GM18870 (cell line): Measurements from ENCODE around the gene ZNF507.
A peak's percentile ranks its signal among the peaks of the same experiment; 100 is the strongest.
"Not testable (repeated sequence)": the region's sequence is repeated elsewhere in the genome, so short reads cannot be mapped to it uniquely, and the experiment has no call there.

Experiments used
- ATAC-seq: cut with Tn5 transposase; IDR thresholded peaks from one replicate; pipeline ENCODE4 v1.9.1; 2021; ENCODE audit warnings: moderate library complexity; ENCODE audit not compliant: unreplicated experiment

Gene ZNF507

DNA sequence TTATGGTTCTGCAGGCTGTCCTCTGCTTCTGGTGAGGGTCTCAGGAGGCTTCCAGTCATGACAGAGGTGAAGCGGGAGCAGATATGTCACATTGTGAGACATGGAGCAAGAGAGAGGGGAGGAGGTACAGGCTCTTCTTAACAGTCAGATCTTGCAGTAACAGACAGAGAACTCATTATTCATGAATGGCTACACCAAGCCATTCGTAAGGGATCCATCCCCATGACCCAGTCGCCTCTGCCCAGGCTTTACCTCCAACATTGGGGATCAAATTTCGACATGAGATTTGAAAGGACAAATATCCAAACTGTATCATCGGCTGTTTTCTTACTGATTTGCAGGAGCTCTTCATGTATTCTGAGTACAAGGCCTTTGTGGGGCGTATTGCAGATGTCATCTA, 21.7 kb downstream of the ZNF507 start:
- ATAC-seq, result no peak

DNA sequence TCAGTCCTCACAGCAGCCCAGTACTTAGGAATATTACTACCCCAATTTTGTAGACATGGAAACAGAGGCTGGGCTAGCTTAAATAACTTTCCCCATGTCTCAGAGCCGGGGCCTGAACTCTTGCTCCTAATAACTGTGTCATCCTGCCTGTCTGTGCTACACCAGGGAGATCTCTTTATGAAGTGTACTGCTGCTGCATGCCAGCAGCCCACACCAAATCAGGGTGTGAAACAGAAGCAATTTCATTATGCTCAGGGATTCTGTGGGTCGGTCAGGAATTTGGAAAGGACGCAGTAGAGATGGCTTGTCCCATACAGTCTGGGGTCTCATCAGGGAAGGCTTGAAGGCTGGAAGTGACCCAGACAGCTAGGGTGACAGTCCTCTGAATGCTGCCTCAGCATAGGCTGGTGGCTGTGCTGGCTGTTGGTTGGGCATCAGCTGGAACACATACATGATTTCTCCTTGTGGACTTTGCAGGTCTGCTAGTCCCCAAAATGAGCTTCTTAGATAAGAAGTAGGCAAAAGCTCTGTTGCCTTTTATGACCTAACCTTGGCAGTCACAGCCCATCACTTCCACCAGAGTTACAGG, 22.6 kb downstream of the ZNF507 start:
- ATAC-seq, result no peak

DNA sequence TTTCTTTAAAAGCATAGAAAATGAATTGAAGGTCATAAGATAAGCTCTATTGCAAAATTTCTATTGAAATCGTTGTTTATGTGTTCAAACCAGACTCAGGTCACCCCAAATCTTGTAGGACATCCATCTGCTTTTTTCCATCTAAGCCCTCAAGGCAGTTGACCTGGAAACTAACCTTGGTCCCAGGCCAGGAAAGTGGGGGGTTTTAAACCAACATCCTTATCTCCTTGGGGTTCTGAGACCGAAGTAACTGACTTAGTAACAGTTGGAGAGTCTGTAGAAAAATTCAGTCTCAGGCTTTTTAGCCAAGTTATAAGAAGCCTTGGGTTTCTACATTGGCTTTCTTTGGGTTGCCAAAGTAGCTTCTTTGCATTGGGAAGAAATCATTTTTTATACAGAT, 23.4 kb downstream of the ZNF507 start:
- no peak for ATAC-seq

DNA sequence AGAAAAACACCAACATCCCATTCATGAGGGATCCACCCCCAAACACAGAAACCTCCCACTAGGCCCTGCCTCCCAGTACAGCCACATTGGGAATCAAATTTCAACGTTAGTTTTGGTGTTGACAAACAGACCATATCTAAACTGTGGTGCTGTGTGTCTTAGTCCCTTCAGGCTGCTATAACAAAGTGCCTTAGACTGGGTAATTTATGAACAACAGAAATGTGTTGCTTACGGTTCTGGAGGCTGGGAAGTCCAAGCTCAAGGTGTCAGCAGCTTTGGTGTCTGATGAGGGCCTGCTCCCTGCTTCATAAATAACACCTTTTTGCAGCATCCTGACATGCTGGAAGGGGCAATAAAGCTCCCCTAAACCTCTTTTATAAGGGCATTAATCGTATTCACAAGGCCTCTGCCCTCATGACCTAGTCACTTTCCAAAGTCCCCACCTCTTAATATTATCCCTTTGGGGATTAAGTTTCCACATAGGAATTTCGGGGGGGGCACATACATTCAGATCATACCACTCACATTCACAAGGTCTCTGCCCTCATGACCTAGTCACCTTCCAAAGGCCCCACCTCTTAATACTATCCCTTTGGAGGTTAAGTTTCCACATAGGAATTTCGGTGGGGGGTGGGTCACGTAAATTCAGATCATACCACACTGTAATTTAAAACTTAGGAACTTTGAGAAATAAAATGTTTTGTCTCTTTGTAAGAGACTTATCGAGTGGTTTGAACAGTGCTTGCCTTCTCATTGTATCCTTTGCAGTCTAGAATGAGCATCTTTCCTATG, 27.5 kb downstream of the ZNF507 start:
- no peak for ATAC-seq

DNA sequence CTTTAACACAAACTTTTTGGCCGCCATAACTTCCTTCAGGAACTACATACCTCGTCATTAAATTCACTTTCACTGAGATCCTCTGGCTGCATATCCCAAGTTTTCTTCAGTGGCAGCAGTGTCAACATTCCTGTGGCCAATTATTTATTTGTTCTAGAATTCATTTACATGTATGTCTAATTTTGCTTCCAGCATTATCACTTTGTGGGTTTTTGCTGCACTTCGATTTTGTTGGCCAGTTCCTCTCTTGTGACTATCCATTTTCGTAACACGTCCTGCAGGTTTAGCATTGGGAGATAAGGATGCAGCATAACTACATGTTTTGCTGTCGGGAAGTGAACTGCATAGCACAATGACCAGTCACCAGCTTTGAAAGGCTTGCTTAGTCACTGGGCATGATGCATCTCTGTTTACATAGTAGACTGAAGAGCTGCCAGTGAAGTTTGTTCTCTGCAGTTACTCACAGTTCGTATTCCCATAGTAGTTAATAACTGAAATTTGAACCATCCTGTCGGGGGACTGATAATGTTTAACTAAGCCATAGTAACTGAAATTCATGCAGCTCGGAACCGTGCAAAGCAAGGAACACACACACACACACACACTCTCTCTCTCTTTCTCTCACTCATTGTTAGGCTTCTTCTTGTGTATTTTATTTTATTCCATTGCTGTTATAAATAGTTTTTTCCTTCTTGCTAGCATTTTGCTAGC, 28.3 kb downstream of the ZNF507 start:
- no peak for ATAC-seq

DNA sequence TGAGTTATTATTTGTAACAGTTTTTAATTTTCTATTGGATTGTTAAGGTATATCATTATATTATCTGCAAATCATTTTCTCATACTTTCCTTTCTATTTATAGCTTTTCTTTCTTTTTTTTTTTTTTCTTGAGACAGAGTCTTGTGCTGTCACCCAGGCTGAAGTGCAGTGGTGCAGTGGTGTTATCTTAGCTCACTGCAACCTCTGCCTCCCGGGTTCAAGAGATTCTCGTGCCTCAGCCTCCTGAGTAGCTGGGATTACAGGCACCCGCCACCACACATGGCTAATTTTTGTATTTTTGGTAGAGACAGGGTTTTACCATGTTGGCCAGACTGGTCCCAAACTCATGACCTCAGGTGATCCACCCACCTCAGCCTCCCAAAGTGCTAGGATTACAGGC, 29.0 kb downstream of the ZNF507 start:
- ATAC-seq, result not testable (repeated sequence)

DNA sequence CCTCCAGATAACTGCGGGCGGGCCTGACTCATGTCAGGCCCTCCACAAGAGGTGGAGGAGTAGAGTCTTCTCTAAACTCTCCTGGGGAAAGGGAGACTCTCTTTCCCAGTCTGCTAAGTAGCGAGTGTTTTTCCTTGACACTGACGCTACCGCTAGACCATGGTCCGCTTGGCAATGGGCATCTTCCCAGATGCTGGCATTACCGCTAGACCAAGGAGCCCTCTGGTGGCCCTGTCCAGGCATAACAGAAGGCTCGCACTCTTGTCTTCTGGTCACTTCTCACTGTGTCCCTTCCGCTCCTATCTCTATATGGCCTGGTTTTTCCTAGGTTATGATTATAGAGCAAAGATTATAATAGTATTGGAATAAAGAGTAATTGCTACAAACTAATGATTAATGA, 31.7 kb downstream of the ZNF507 start:
- ATAC-seq, result not testable (repeated sequence)

DNA sequence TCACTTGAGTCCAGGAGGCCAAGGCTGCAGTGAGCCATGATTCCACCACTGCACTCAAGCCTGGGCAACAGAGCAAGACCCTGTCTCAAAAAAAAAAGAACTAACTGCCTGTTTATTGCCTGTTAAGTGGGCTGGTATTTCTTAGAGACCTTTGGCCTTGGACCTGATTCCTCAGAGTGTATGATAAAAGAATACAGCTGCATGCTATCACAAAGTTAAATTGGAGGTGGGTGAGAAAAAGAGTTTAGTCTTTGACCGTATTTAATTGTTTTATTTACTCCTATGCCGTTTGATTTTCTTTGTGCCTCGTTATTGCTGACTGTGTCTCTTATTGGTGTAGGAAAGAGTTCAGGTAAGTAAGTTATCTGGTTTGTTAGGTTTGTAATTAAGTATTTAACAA, 34.9 kb downstream of the ZNF507 start:
- ATAC-seq, result no peak

DNA sequence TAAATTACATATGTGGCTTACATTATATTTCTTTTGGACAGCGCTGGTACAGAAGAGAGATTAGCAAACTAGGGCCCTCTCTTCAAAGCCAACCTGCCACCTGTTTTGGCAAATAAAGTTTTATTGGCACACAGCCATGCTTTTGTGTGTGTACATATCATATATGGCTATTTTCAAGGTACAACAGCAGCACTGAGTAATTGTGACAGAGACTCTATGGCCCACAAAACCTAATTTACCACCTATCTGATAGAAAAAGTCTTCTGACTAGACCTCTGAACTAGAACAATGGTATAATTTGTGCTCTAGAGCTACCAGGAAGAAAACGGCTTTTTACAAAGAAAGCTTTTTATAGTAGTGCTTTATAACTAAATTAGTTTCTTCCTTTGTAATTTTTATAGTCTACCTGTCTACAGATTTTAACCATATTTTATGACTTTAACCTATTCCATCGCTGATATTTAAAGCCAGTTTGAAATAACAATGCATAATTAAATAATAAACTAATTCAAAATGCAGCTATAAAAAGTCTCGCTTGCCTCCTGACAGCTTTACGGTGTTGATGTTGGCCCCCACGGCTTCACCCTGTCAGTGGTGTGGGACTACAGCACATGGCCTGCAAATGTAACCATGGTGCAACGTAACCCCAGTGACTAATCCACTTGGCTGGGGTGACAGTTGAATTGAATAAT, 42.4 kb downstream of the ZNF507 start:
- no peak for ATAC-seq

DNA sequence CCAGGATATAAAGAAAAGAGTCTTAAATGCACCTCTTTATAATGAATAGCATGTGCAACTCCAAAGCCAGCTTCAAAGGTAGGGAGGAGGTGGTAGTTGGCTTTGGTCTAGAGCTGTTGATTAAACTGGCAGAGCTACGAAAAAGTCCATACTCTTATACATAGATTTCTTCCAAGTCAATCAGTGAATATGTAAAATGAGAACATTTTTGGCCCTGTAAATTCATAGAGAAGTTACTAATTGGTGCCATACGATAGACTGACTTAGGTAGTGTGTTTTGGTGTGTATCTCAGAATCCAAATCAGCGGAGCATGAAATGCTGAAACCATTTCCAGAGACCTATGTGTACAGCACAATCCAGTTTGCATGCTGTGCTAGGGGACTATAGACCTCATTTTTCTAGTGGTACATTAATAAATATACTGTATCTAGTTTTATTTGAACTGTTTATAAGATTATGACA, 43.0 kb downstream of the ZNF507 start:
- no peak for ATAC-seq

DNA sequence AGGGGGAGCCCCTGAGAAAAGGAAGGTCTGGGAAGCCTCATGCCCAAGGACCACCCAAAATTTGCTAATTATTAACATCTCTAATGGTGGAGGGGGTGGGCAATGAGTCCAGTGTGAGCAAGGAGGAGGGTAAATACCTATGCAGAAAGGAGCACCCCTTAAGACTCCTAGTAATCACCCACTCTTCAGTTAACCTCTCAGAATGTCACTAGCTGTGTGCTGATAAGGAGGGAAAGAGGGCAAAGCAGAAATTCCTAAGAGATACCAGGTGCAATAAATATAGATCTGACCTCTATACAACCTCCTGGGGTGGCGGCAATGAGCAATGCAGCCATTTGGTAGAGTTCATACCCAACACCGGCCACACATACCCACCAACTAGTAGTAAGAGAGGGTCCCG, 47.5 kb downstream of the ZNF507 start:
- ATAC-seq, result no peak

DNA sequence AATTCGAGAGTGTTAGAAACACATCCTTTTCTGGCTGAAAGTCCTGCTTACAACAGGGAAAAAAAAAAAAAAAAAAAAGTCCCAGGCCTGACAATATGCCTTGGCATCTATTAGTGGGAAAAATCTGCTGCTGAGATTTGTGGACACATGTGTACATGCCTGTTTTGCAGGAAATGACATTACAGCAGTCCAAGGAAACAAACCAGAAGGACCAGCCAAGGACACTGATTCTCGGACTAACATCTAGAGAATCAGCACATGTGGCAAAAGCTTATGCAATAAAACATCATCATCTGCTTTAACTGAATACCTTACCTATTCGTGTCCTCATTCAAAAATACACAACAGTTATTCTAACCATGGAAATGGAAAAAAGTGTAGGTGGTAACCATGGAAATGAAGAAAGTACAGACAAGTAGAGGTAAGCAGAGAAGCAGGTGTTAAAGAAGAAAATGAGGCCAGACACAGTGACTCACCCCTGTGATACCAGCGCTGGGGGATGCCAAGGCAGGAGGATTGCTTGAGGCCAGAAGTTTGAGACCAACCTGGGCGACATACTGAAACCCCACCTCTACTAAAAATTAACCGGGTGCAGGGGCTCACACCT, 50.7 kb downstream of the ZNF507 start:
- ATAC-seq, result no peak

DNA sequence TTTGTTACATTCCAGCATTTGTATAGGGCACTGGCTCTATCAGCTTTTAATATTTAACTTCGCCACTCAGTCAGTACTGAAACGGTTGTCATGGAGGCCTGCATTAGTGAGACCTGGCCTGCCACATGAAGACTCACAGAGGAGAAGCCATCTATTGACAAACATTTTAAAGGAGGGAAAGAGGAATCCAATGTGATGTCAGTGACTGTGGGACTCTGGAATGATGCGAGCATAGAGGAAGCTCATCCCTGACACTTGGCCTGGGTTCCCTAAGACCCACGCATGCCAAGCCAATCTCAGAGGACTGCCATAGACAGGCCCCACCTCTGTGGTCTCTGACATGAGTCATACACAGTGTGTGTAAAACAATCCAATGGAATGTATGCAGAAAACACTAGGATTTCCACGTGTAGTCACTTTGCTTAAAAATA, 52.3 kb downstream of the ZNF507 start:
- no peak for ATAC-seq

DNA sequence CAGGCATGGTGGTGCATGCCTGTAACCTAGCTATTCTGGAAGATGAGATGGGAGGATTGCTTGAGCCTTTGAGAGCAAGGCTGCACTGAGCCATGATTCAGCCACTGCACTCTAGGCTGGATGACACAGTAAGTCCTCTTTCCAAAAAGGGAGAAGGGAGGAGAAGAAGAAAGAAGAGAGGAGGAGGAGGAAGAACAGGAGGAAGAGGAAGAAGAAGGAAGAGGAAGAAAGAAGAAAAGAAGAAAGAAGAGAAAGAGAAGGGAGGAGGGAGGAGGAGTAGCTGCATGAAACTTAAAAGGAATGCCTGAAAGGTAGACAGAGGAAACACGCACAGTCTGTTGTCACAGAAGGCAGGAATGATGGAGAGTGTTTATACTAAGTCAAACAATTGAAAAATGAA, 56.6 kb downstream of the ZNF507 start:
- ATAC-seq, result no peak

DNA sequence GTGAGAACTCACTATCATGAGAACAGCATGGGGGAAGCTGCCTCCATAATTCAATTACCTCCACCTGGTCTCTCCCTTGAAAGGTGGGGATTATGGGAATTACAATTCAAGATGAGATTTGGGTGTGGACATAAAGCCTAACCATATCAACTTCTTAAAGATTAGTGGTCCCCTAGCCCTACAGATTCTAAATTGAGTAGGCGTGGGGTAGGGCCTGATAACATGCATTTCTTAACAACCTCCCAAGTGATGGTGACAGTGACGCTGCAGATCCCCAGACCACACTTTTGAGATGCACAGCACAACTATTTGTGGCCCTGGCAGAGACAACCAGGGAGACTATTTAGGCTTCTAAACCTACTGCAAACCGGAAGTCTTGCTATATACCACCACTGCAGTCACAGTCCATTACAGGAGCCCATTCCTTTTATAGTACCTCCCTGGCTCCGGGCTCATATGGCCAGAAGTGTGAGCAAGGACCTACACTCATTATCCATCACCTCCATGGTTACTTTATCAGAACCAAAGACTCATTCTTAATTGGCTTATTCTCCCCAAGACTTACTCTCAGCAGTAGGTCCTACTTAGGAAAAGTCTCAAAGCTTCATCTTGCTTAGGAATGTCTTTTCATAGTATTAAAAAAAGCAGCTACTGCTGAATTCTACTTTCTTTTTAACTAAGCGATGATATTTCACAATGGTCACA, 58.0 kb downstream of the ZNF507 start:
- no peak for ATAC-seq

DNA sequence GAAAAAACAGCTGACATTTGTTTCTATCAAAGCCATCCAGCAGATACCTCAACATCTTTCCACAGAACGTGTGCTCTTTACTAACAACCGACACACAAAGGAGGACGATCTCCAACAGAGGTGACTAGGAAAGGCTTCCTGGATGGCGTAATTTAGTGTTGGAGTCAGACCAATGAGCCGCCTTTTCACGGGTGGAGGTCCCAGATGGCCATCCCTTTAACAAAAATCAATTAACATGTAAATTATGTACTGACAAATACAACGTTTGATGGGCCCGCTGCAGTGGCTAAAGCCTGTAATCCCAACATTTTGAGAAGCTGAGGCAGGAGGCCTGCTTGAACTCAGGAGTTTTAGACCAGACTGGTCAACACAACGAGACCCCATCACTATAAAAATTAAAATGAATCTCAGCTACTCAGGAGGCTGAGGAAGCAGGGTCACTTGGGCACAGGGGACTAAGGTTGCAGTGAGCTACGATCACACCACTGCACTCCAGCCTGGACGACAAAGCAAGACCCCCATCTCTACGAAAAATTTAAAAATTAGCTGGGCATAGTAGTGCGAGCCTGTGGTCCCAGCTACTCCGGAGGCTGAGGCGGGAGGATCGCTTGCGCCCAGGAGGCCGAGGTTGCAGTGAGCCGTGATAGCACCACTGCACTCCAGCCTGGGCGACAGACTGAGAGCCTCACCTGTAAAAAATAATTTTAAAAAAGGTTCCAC, 59.0 kb downstream of the ZNF507 start:
- no peak for ATAC-seq

DNA sequence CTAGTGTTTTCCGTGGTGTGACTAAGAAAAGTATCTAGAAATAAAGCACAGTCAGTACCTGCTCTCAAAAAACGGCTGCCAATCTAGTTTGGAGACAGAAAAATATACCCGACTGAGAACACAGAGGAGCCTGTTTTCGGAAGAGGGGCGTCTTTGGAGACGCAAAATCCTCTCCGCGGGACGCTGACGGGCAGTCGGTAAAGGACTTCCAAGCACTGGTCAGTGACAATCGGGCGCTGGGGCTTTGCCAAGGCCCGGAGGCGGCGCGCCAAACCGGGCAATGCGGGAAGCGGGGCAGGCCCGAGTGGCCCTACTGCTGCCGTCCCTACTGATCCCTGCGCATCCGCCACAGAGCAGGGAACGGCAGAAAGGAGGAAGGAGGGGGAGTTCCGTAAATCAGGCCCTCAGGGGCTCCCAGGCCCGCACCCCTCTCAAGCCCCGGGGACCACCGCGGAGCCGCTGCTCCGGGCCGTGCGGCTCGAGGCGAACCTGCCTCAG, 59.6 kb downstream of the ZNF507 start:
- ATAC-seq, result peak; percentile 18

DNA sequence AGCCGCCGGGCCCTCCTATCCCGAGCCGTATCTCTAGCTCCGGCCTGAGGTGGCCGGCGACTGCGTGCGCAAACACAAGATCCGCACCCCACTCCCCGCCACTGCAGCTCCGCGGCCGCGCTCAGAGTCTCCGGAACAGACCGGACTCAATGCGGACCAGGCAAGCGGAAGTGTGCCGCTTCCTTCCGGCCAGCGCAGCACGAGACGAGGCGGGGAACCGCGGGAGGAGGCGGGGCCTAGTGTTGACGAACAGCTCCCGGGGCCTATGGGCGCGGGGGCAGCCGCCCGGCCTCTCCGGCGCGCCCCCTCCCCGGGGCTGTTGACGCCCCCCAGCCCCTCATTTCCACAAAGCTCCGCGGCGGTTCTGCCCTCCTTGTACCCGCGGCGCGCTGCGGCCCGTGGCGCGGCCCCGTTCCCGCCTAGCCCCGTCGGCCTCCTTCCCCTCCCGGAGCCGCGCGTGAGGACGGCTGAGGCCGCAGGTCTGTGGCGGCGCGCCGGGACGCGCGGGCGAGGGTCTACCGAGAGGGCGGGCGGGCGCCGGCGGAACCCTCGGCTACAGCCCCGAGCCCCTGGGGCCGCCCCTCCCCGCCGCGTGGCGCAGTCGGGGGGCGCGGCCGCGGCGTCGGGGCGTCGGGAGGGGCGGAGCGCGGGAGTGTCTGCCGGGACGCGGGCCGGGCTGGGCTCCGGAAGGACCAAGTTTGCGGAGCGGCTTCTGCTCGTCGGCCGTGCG, 60.2 kb downstream of the ZNF507 start, which contains the start of gene DPY19L3:
Gene DPY19L3 (plus strand): TSS at position 340 of the 730 bp plus-strand sequence. CDS start 2,484 bp downstream, outside the sequence.
- ATAC-seq, result peak; percentile 90
